ENCODE results near the gene ICAM5. TPM values are rescaled to one million over a fixed set of nuclear protein-coding genes. Genes with fewer than 3 reads are reported as not detected.

ICAM5 gene
- total and polyA plus RNA-seq, 2 donors (not counting 1 experiment from before 2014, with no cell fraction given) = 0.47 to 2.5 TPM

DNA sequence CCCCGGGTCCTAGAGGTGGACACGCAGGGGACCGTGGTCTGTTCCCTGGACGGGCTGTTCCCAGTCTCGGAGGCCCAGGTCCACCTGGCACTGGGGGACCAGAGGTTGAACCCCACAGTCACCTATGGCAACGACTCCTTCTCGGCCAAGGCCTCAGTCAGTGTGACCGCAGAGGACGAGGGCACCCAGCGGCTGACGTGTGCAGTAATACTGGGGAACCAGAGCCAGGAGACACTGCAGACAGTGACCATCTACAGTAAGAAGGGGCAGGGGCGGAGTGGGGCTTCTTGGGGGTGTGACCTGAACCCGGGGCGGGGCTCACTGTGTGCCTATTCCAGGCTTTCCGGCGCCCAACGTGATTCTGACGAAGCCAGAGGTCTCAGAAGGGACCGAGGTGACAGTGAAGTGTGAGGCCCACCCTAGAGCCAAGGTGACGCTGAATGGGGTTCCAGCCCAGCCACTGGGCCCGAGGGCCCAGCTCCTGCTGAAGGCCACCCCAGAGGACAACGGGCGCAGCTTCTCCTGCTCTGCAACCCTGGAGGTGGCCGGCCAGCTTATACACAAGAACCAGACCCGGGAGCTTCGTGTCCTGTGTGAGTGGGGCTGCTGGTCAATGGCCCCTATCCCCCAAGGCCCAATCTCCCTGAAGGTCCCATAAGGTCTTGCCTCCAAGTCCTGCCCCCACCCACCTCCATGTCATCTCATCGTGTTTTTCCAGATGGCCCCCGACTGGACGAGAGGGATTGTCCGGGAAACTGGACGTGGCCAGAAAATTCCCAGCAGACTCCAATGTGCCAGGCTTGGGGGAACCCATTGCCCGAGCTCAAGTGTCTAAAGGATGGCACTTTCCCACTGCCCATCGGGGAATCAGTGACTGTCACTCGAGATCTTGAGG lies 5.4 kb upstream of the ICAM5 start:
- no peak overlapping the region for H3K27ac ChIP-seq (ENCODE audit: insufficient read depth, low read length)
- H3K79me2 ChIP-seq (ENCODE audit: control insufficient read depth, insufficient read depth, low read length) = no peaks in the 10 kb centered on the region
- no peaks in the 10 kb centered on the region for H3K36me3 ChIP-seq (ENCODE audit: control insufficient read depth, insufficient read depth, low read length)
- no peaks in the 10 kb centered on the region for H4K20me1 ChIP-seq (ENCODE audit: control insufficient read depth, extremely low read depth, insufficient read depth, low read length)
- no peak for DNase-seq (ENCODE audit: low read depth in 2 of 2)
- no peaks in the 10 kb centered on the region for H3K4me1 ChIP-seq (ENCODE audit: control insufficient read depth, extremely low read depth, insufficient read depth, low read length)
- no peak overlapping the region for H2AFZ ChIP-seq (ENCODE audit: low read length)
- H3K9ac ChIP-seq (ENCODE audit: insufficient read depth, low read length) = no peak overlapping the region
- no peaks in the 10 kb centered on the region for H3K9me3 ChIP-seq (ENCODE audit: control insufficient read depth, insufficient read depth, low read depth, low read length)
- H3K4me3 ChIP-seq (replicated peaks in 1 of 4; ENCODE audit: control extremely low read depth in 1 of 4, insufficient read depth in 1 of 4, low read depth in 3 of 4, low read length in 4 of 4) = no peak overlapping the region
- TF ChIP-seq CTCF (conservative IDR thresholded peaks at IDR 0.05 in 1 of 2, IDR thresholded peaks at IDR 0.05 in 1 of 2; ENCODE audit: low read depth in 1 of 2, low read length in 2 of 2) (no peak), EZH2 (IDR thresholded peaks at IDR 0.05; ENCODE audit: low read length, missing control alignments) (no peak)
- H3K27me3 ChIP-seq (ENCODE audit: control insufficient read depth, insufficient read depth, low read length) = peaks cover 5% of the 10 kb centered on the region
- no peak overlapping the region for H3K4me2 ChIP-seq (ENCODE audit: extremely low read depth, insufficient read depth, low read length)

- H4K20me1 ChIP-seq (ENCODE audit: control insufficient read depth, extremely low read depth, insufficient read depth, low read length) = no peaks in the 10 kb centered on the region
- H3K4me2 ChIP-seq (ENCODE audit: extremely low read depth, insufficient read depth, low read length) = no peak overlapping the region
- H3K36me3 ChIP-seq (ENCODE audit: control insufficient read depth, insufficient read depth, low read length) = no peaks in the 10 kb centered on the region
- no peak overlapping the region for H3K4me3 ChIP-seq (replicated peaks in 1 of 4; ENCODE audit: control extremely low read depth in 1 of 4, insufficient read depth in 1 of 4, low read depth in 3 of 4, low read length in 4 of 4)
- peaks cover 7% of the 10 kb centered on the region for H3K27me3 ChIP-seq (ENCODE audit: control insufficient read depth, insufficient read depth, low read length)
- no peak overlapping the region for H2AFZ ChIP-seq (ENCODE audit: low read length)
- no peak overlapping the region for H3K9ac ChIP-seq (ENCODE audit: insufficient read depth, low read length)
- no peak for TF ChIP-seq EZH2 (IDR thresholded peaks at IDR 0.05; ENCODE audit: low read length, missing control alignments)
- TF ChIP-seq CTCF (conservative IDR thresholded peaks at IDR 0.05 in 1 of 2, IDR thresholded peaks at IDR 0.05 in 1 of 2; ENCODE audit: low read depth in 1 of 2, low read length in 2 of 2) = no peak
- no peak for DNase-seq (ENCODE audit: low read depth in 2 of 2)
- H3K4me1 ChIP-seq (ENCODE audit: control insufficient read depth, extremely low read depth, insufficient read depth, low read length) = peaks cover under 1% of the 10 kb centered on the region
- H3K27ac ChIP-seq (ENCODE audit: insufficient read depth, low read length) = no peak overlapping the region
- no peaks in the 10 kb centered on the region for H3K9me3 ChIP-seq (ENCODE audit: control insufficient read depth, insufficient read depth, low read depth, low read length)
- no peaks in the 10 kb centered on the region for H3K79me2 ChIP-seq (ENCODE audit: control insufficient read depth, insufficient read depth, low read length)
These were observed 4.8 kb upstream of the ICAM5 start for GRCh38 chr19:10284960-10285278.

- TF ChIP-seq CTCF (conservative IDR thresholded peaks at IDR 0.05 in 1 of 2, IDR thresholded peaks at IDR 0.05 in 1 of 2; ENCODE audit: low read depth in 1 of 2, low read length in 2 of 2) (no peak), EZH2 (IDR thresholded peaks at IDR 0.05; ENCODE audit: low read length, missing control alignments) (no peak)
- no peak overlapping the region for H3K4me2 ChIP-seq (ENCODE audit: extremely low read depth, insufficient read depth, low read length)
- H3K4me1 ChIP-seq (ENCODE audit: control insufficient read depth, extremely low read depth, insufficient read depth, low read length) = peaks cover 5% of the 10 kb centered on the region
- no peaks in the 10 kb centered on the region for H3K79me2 ChIP-seq (ENCODE audit: control insufficient read depth, insufficient read depth, low read length)
- H3K9me3 ChIP-seq (ENCODE audit: control insufficient read depth, insufficient read depth, low read depth, low read length) = no peaks in the 10 kb centered on the region
- no peak overlapping the region for H3K4me3 ChIP-seq (replicated peaks in 1 of 4; ENCODE audit: control extremely low read depth in 1 of 4, insufficient read depth in 1 of 4, low read depth in 3 of 4, low read length in 4 of 4)
- H4K20me1 ChIP-seq (ENCODE audit: control insufficient read depth, extremely low read depth, insufficient read depth, low read length) = no peaks in the 10 kb centered on the region
- peaks cover 11% of the 10 kb centered on the region for H3K27me3 ChIP-seq (ENCODE audit: control insufficient read depth, insufficient read depth, low read length)
- no peak for DNase-seq (ENCODE audit: low read depth in 2 of 2)
- H2AFZ ChIP-seq (ENCODE audit: low read length) = no peak overlapping the region
- H3K9ac ChIP-seq (ENCODE audit: insufficient read depth, low read length) = no peak overlapping the region
- no peaks in the 10 kb centered on the region for H3K36me3 ChIP-seq (ENCODE audit: control insufficient read depth, insufficient read depth, low read length)
- no peak overlapping the region for H3K27ac ChIP-seq (ENCODE audit: insufficient read depth, low read length)
These were observed 4.4 kb upstream of the ICAM5 start for GRCh38 chr19:10285393-10285792.
